Lower leg skin (tissue), 3 donors: ENCODE results near the gene SIGLEC14.

ENCODE experiments used
- POLR2A ChIP-seq, 2 donors: fragments of 450-650 bp; IDR thresholded peaks; one replicate each; pipeline ENCODE4 v1.6.1; 2016 to 2017; ENCODE audit warnings: antibody characterized with exemption in 2 of 2, mild to moderate bottlenecking in 1 of 2, moderate library complexity in 1 of 2
- TF ChIP-seq, protein P1 (sequence below), 3 donors: fragments of 450-650 bp; IDR thresholded peaks; one replicate each; pipeline ENCODE4 v1.5.1; 2016; ENCODE audit warnings: antibody characterized with exemption in 3 of 3, mild to moderate bottlenecking in 3 of 3, moderate library complexity in 2 of 3

DNA sequence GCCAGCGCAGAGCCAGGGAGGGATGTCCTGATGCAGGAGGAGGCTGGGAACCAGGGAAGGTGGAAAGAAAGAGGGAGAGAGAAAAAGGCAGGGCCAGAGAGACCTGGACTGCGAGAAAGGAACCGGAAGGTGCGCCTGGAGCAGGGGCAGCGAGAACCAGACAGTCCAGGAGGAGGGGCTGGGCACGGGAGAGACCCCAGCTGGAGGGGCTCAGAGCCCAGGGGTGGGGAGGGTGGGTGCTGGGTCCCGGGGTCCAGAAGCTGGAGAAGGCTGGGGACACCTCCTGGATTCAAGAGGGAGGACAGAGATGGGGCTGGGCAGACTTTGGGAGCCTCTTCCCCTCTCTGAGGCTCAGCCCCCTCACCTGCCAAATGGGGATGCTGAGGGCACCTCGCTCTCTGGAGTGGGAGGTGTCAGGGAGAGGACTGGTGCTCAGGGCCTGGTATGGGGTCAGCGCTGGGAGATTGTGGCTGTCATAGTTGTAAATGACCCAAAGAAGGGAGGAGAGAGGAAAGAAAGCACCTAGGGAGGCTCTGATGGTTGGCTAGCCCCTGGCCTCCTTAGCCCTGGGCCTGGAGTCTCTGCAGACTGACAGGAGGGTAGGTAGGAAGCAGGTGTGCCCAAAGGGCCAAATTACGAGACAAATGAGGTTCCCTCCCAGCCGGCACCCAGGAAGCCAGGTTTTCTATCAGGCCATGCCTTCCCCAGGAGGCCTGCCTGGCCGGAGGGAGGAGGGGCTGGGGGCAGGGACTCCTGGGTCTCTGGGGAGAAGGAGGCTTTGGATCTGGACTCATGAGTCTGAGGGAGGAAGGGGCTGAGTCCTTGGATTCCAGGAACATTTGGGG, 45.2 kb upstream of the SIGLEC14 start:
- TF ChIP-seq, protein P1, sequence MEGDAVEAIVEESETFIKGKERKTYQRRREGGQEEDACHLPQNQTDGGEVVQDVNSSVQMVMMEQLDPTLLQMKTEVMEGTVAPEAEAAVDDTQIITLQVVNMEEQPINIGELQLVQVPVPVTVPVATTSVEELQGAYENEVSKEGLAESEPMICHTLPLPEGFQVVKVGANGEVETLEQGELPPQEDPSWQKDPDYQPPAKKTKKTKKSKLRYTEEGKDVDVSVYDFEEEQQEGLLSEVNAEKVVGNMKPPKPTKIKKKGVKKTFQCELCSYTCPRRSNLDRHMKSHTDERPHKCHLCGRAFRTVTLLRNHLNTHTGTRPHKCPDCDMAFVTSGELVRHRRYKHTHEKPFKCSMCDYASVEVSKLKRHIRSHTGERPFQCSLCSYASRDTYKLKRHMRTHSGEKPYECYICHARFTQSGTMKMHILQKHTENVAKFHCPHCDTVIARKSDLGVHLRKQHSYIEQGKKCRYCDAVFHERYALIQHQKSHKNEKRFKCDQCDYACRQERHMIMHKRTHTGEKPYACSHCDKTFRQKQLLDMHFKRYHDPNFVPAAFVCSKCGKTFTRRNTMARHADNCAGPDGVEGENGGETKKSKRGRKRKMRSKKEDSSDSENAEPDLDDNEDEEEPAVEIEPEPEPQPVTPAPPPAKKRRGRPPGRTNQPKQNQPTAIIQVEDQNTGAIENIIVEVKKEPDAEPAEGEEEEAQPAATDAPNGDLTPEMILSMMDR (IDR thresholded peaks at IDR 0.05) = no peak
- no peak for TF ChIP-seq POLR2A (IDR thresholded peaks at IDR 0.05)
